ENCODE measurements around the gene DCDC2C. TPM values are rescaled to one million over a fixed set of nuclear protein-coding genes. Genes with fewer than 3 reads are reported as not detected.

DCDC2C gene
- total and polyA plus RNA-seq, 2 donors = 0.21 to 0.38 TPM

- Histone ChIP-seq H3K36me3 (ENCODE audit: control insufficient read depth in 2 of 2, insufficient read depth in 2 of 2, low read length in 1 of 2) (no peaks in the 10 kb centered on the region), H3K27ac (ENCODE audit: low read depth in 1 of 2, low read length in 1 of 2) (no peak overlapping the region), H3K27me3 (ENCODE audit: control insufficient read depth in 2 of 2, insufficient read depth in 1 of 2, low read length in 1 of 2) (no peaks in the 10 kb centered on the region), H3K4me3 (ENCODE audit: low read length in 2 of 2) (no peak overlapping the region), H3K9me3 (ENCODE audit: control insufficient read depth in 2 of 2, insufficient read depth in 1 of 2, low read length in 1 of 2) (no peaks in the 10 kb centered on the region), H3K4me1 (ENCODE audit: control insufficient read depth in 2 of 2, insufficient read depth in 2 of 2, low read length in 2 of 2) (no peaks in the 10 kb centered on the region)
- WGBS = 96% methylated on average over 20 of the region's 20 CpGs
- no peak for DNase-seq (ENCODE audit: low read depth in 6 of 9, low spot score in 9 of 9)
Measured at GRCh38 chr2:3747032-3747654, 43.8 kb downstream of the DCDC2C start.

- Histone ChIP-seq H3K4me3 (ENCODE audit: low read length in 2 of 2) (no peak overlapping the region), H3K27me3 (ENCODE audit: control insufficient read depth in 2 of 2, insufficient read depth in 1 of 2, low read length in 1 of 2) (no peaks in the 10 kb centered on the region), H3K27ac (ENCODE audit: low read depth in 1 of 2, low read length in 1 of 2) (no peak overlapping the region), H3K36me3 (ENCODE audit: control insufficient read depth in 2 of 2, insufficient read depth in 2 of 2, low read length in 1 of 2) (no peaks in the 10 kb centered on the region), H3K9me3 (ENCODE audit: control insufficient read depth in 2 of 2, insufficient read depth in 1 of 2, low read length in 1 of 2) (no peaks in the 10 kb centered on the region), H3K4me1 (ENCODE audit: control insufficient read depth in 2 of 2, insufficient read depth in 2 of 2, low read length in 2 of 2) (no peaks in the 10 kb centered on the region)
- DNase-seq (ENCODE audit: low read depth in 6 of 9, low spot score in 9 of 9) = no peak
- WGBS = 73% methylated on average over 9 of the region's 9 CpGs
Measured at GRCh38 chr2:3747826-3748225, 44.5 kb downstream of the DCDC2C start.

DNA sequence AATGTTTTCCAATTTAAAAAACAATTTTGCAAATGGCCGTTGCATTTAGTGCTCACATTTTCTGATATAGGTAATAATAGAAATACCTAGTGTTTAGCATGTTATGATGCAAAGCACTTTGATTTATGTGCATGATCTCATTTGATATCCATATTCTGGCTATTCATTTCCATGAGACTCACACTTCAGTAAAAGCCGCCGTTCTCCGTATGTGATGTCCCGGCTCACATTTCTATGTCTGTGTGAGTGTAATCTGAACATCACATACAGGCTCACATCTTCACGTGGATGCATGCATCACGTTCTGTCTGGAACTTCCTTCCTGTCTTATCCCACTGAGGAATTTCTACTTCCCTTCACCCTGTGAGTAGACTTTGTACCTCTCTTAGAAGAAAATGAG, 45.8 kb downstream of the DCDC2C start:
- Histone ChIP-seq H3K4me3 (ENCODE audit: low read length in 2 of 2) (no peak overlapping the region), H3K36me3 (ENCODE audit: control insufficient read depth in 2 of 2, insufficient read depth in 2 of 2, low read length in 1 of 2) (no peaks in the 10 kb centered on the region), H3K9me3 (ENCODE audit: control insufficient read depth in 2 of 2, insufficient read depth in 1 of 2, low read length in 1 of 2) (no peaks in the 10 kb centered on the region), H3K4me1 (ENCODE audit: control insufficient read depth in 2 of 2, insufficient read depth in 2 of 2, low read length in 2 of 2) (no peaks in the 10 kb centered on the region), H3K27me3 (ENCODE audit: control insufficient read depth in 2 of 2, insufficient read depth in 1 of 2, low read length in 1 of 2) (no peaks in the 10 kb centered on the region), H3K27ac (ENCODE audit: low read depth in 1 of 2, low read length in 1 of 2) (no peak overlapping the region)
- 85% methylated on average over 7 of the region's 7 CpGs for WGBS
- DNase-seq (ENCODE audit: low read depth in 6 of 9, low spot score in 9 of 9) = no peak

DNA sequence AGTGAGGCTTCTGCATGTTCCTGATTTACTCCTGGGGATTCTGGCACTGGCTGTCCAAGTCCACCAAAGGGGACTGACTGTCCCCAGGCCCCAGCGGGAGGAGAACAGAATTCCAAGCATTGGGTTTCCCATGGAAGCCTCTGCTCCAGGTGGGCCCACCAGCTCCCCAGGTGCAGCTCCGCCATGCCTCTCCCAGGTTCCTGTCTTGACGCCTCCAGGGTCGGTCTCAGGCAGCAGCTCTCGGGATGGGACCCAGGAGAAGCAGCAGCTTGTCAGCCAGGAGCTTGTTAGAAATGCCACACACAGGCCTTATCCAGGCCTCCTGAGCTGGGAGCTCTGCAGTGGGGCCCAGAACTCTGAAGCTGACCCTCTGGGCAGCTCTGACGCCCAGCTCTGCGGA, 47.9 kb downstream of the DCDC2C start:
- DNase-seq (ENCODE audit: low read depth in 6 of 9, low spot score in 9 of 9) = no peak
- no peak overlapping the region for H3K27ac ChIP-seq (ENCODE audit: low read depth in 1 of 2, low read length in 1 of 2)
- no peaks in the 10 kb centered on the region for H3K4me1 ChIP-seq (ENCODE audit: control insufficient read depth in 2 of 2, insufficient read depth in 2 of 2, low read length in 2 of 2)
- H3K27me3 ChIP-seq (ENCODE audit: control insufficient read depth in 2 of 2, insufficient read depth in 1 of 2, low read length in 1 of 2) = no peaks in the 10 kb centered on the region
- no peaks in the 10 kb centered on the region for H3K36me3 ChIP-seq (ENCODE audit: control insufficient read depth in 2 of 2, insufficient read depth in 2 of 2, low read length in 1 of 2)
- WGBS = 97% methylated on average over 7 of the region's 7 CpGs
- H3K9me3 ChIP-seq (ENCODE audit: control insufficient read depth in 2 of 2, insufficient read depth in 1 of 2, low read length in 1 of 2) = no peaks in the 10 kb centered on the region
- no peak overlapping the region for H3K4me3 ChIP-seq (ENCODE audit: low read length in 2 of 2)

DNA sequence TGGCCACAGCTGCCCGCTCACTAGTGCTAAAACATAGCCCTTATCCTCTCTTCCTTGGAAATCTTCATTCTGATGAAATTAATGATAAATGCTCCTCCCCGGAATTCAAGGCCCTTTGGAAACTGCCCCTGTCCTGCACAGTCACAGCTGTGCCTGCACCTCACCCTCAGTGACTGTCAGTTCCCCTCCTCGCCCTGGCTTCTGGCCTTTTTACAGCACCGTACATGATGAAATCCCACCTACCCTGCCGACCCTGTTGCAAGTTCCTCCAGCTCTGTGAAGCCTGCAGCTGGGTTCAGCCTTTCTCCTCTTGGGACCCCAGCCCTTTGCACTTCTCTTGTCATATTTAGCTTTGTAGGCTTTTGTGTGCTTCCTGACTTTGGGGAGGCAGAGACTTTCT, 48.4 kb downstream of the DCDC2C start:
- Histone ChIP-seq H3K27me3 (ENCODE audit: control insufficient read depth in 2 of 2, insufficient read depth in 1 of 2, low read length in 1 of 2) (no peaks in the 10 kb centered on the region), H3K36me3 (ENCODE audit: control insufficient read depth in 2 of 2, insufficient read depth in 2 of 2, low read length in 1 of 2) (no peaks in the 10 kb centered on the region), H3K4me3 (ENCODE audit: low read length in 2 of 2) (no peak overlapping the region), H3K27ac (ENCODE audit: low read depth in 1 of 2, low read length in 1 of 2) (no peak overlapping the region), H3K9me3 (ENCODE audit: control insufficient read depth in 2 of 2, insufficient read depth in 1 of 2, low read length in 1 of 2) (no peaks in the 10 kb centered on the region), H3K4me1 (ENCODE audit: control insufficient read depth in 2 of 2, insufficient read depth in 2 of 2, low read length in 2 of 2) (no peaks in the 10 kb centered on the region)
- WGBS = 71% methylated on average over 5 of the region's 5 CpGs
- DNase-seq (ENCODE audit: low read depth in 6 of 9, low spot score in 9 of 9) = no peak

GRCh38 chr2:3752376-3752775, 49.0 kb downstream of the DCDC2C start:
- Histone ChIP-seq H3K4me3 (ENCODE audit: low read length in 2 of 2) (no peak overlapping the region), H3K4me1 (ENCODE audit: control insufficient read depth in 2 of 2, insufficient read depth in 2 of 2, low read length in 2 of 2) (no peaks in the 10 kb centered on the region), H3K9me3 (ENCODE audit: control insufficient read depth in 2 of 2, insufficient read depth in 1 of 2, low read length in 1 of 2) (no peaks in the 10 kb centered on the region), H3K27me3 (ENCODE audit: control insufficient read depth in 2 of 2, insufficient read depth in 1 of 2, low read length in 1 of 2) (no peaks in the 10 kb centered on the region), H3K36me3 (ENCODE audit: control insufficient read depth in 2 of 2, insufficient read depth in 2 of 2, low read length in 1 of 2) (no peaks in the 10 kb centered on the region), H3K27ac (ENCODE audit: low read depth in 1 of 2, low read length in 1 of 2) (no peak overlapping the region)
- DNase-seq (ENCODE audit: low read depth in 6 of 9, low spot score in 9 of 9) = no peak
- WGBS = 98% methylated on average over 6 of the region's 6 CpGs

GRCh38 chr2:3753561-3753960, 50.2 kb downstream of the DCDC2C start:
- Histone ChIP-seq H3K36me3 (ENCODE audit: control insufficient read depth in 2 of 2, insufficient read depth in 2 of 2, low read length in 1 of 2) (no peaks in the 10 kb centered on the region), H3K9me3 (ENCODE audit: control insufficient read depth in 2 of 2, insufficient read depth in 1 of 2, low read length in 1 of 2) (no peaks in the 10 kb centered on the region), H3K4me3 (ENCODE audit: low read length in 2 of 2) (no peak overlapping the region), H3K27ac (ENCODE audit: low read depth in 1 of 2, low read length in 1 of 2) (no peak overlapping the region), H3K4me1 (ENCODE audit: control insufficient read depth in 2 of 2, insufficient read depth in 2 of 2, low read length in 2 of 2) (no peaks in the 10 kb centered on the region), H3K27me3 (ENCODE audit: control insufficient read depth in 2 of 2, insufficient read depth in 1 of 2, low read length in 1 of 2) (no peaks in the 10 kb centered on the region)
- no peak for DNase-seq (ENCODE audit: low read depth in 6 of 9, low spot score in 9 of 9)
- 93% methylated on average over 8 of the region's 8 CpGs for WGBS

- Histone ChIP-seq H3K4me1 (ENCODE audit: control insufficient read depth in 2 of 2, insufficient read depth in 2 of 2, low read length in 2 of 2) (no peaks in the 10 kb centered on the region), H3K27me3 (ENCODE audit: control insufficient read depth in 2 of 2, insufficient read depth in 1 of 2, low read length in 1 of 2) (no peaks in the 10 kb centered on the region), H3K36me3 (ENCODE audit: control insufficient read depth in 2 of 2, insufficient read depth in 2 of 2, low read length in 1 of 2) (no peaks in the 10 kb centered on the region), H3K4me3 (ENCODE audit: low read length in 2 of 2) (no peak overlapping the region), H3K9me3 (ENCODE audit: control insufficient read depth in 2 of 2, insufficient read depth in 1 of 2, low read length in 1 of 2) (no peaks in the 10 kb centered on the region), H3K27ac (ENCODE audit: low read depth in 1 of 2, low read length in 1 of 2) (no peak overlapping the region)
- WGBS = 76% methylated on average over 5 of the region's 5 CpGs
- no peak for DNase-seq (ENCODE audit: low read depth in 6 of 9, low spot score in 9 of 9)
Measured at GRCh38 chr2:3754280-3754679, 50.9 kb downstream of the DCDC2C start.

GRCh38 chr2:3754795-3755194, 51.4 kb downstream of the DCDC2C start:
- H3K9me3 ChIP-seq (ENCODE audit: control insufficient read depth in 2 of 2, insufficient read depth in 1 of 2, low read length in 1 of 2) = no peaks in the 10 kb centered on the region
- WGBS = 97% methylated on average over 3 of the region's 3 CpGs
- H3K4me1 ChIP-seq (ENCODE audit: control insufficient read depth in 2 of 2, insufficient read depth in 2 of 2, low read length in 2 of 2) = no peaks in the 10 kb centered on the region
- no peak overlapping the region for H3K27ac ChIP-seq (ENCODE audit: low read depth in 1 of 2, low read length in 1 of 2)
- no peaks in the 10 kb centered on the region for H3K36me3 ChIP-seq (ENCODE audit: control insufficient read depth in 2 of 2, insufficient read depth in 2 of 2, low read length in 1 of 2)
- H3K27me3 ChIP-seq (ENCODE audit: control insufficient read depth in 2 of 2, insufficient read depth in 1 of 2, low read length in 1 of 2) = no peaks in the 10 kb centered on the region
- H3K4me3 ChIP-seq (ENCODE audit: low read length in 2 of 2) = no peak overlapping the region
- DNase-seq (ENCODE audit: low read depth in 6 of 9, low spot score in 9 of 9) = no peak

DNA sequence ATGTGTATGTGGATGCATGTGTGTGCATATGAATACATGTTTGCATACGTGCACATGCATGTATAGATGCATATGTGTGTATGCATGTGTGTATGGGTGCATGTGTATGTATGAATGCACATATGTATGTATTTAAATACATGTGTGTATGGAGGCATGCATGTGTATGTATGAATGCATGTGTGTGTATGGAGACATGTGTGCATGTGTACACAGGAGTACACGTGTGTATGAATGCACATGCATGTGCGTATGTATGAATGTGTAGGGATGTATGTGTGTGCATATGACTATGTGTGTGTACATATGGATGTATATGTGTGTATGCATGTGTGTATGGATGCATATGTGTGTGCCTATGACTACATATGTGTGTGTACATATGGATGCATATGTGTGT, 51.9 kb downstream of the DCDC2C start:
- no peaks in the 10 kb centered on the region for H3K4me1 ChIP-seq (ENCODE audit: control insufficient read depth in 2 of 2, insufficient read depth in 2 of 2, low read length in 2 of 2)
- no peaks in the 10 kb centered on the region for H3K36me3 ChIP-seq (ENCODE audit: control insufficient read depth in 2 of 2, insufficient read depth in 2 of 2, low read length in 1 of 2)
- H3K27me3 ChIP-seq (ENCODE audit: control insufficient read depth in 2 of 2, insufficient read depth in 1 of 2, low read length in 1 of 2) = no peaks in the 10 kb centered on the region
- 96% methylated on average over 3 of the region's 3 CpGs for WGBS
- no peak overlapping the region for H3K4me3 ChIP-seq (ENCODE audit: low read length in 2 of 2)
- no peaks in the 10 kb centered on the region for H3K9me3 ChIP-seq (ENCODE audit: control insufficient read depth in 2 of 2, insufficient read depth in 1 of 2, low read length in 1 of 2)
- no peak for DNase-seq (ENCODE audit: low read depth in 6 of 9, low spot score in 9 of 9)
- no peak overlapping the region for H3K27ac ChIP-seq (ENCODE audit: low read depth in 1 of 2, low read length in 1 of 2)

Measured in thymus (tissue), 11 donors.